ENCODE data around the gene RNF112.

RNF112 gene

GRCh38 chr17:19372866-19373504, 38.0 kb upstream of the RNF112 start:
- no peak overlapping the region for H3K4me3 ChIP-seq (ENCODE audit: low read depth, low read length)
- DNase-seq (ENCODE audit: low read depth), result no peak

- DNase-seq (ENCODE audit: low read depth), result no peak
Measured at GRCh38 chr17:19374136-19374535, 36.9 kb upstream of the RNF112 start.

GRCh38 chr17:19375732-19376131, 35.3 kb upstream of the RNF112 start:
- DNase-seq (ENCODE audit: low read depth), result no peak
- H3K4me3 ChIP-seq (ENCODE audit: low read depth, low read length), result no peak overlapping the region

More at GRCh38 chr17:19374136-19374535, 36.9 kb upstream of the RNF112 start:
- no peak overlapping the region for H3K4me3 ChIP-seq (ENCODE audit: low read depth, low read length)

GRCh38 chr17:19376811-19377210, 34.2 kb upstream of the RNF112 start:
- DNase-seq (ENCODE audit: low read depth), result no peak
- H3K4me3 ChIP-seq (ENCODE audit: low read depth, low read length), result peak overlapping the region; percentile 80

- DNase-seq (ENCODE audit: low read depth), result peak; percentile 98
- peak overlapping the region; percentile 80 for H3K4me3 ChIP-seq (ENCODE audit: low read depth, low read length)
Measured at GRCh38 chr17:19377602-19378415, 33.2 kb upstream of the RNF112 start.

- H3K4me3 ChIP-seq (ENCODE audit: low read depth, low read length), result peak within 1 kb of the TSS; percentile 80
- DNase-seq (ENCODE audit: low read depth), result no peak
Measured at GRCh38 chr17:19378416-19379360, 32.3 kb upstream of the RNF112 start, which contains the start of gene MAPK7. Gene MAPK7 (plus strand): TSS chr17:19378498. CDS start chr17:19378901, 403 bp downstream.

GRCh38 chr17:19379361-19380065, 31.5 kb upstream of the RNF112 start:
- peak overlapping the region; percentile 80 for H3K4me3 ChIP-seq (ENCODE audit: low read depth, low read length)
- DNase-seq (ENCODE audit: low read depth), result no peak

GRCh38 chr17:19380481-19381301, 30.3 kb upstream of the RNF112 start:
- H3K4me3 ChIP-seq (ENCODE audit: low read depth, low read length), result no peak overlapping the region
- no peak for DNase-seq (ENCODE audit: low read depth)

GRCh38 chr17:19381361-19381740, 29.7 kb upstream of the RNF112 start:
- DNase-seq (ENCODE audit: low read depth), result no peak
- no peak overlapping the region for H3K4me3 ChIP-seq (ENCODE audit: low read depth, low read length)

GRCh38 chr17:19381741-19382444, 29.1 kb upstream of the RNF112 start:
- DNase-seq (ENCODE audit: low read depth), result no peak
- H3K4me3 ChIP-seq (ENCODE audit: low read depth, low read length), result no peak overlapping the region

- no peak overlapping the region for H3K4me3 ChIP-seq (ENCODE audit: low read depth, low read length)
- no peak for DNase-seq (ENCODE audit: low read depth)
Measured at GRCh38 chr17:19382531-19383444, 28.2 kb upstream of the RNF112 start.

- DNase-seq (ENCODE audit: low read depth), result no peak
- H3K4me3 ChIP-seq (ENCODE audit: low read depth, low read length), result no peak overlapping the region
Measured at GRCh38 chr17:19383681-19384470, 27.2 kb upstream of the RNF112 start.

GRCh38 chr17:19384723-19385391, 26.2 kb upstream of the RNF112 start:
- H3K4me3 ChIP-seq (ENCODE audit: low read depth, low read length), result no peak overlapping the region
- DNase-seq (ENCODE audit: low read depth), result peak; percentile 88

GRCh38 chr17:19385521-19385983, 25.5 kb upstream of the RNF112 start:
- peak overlapping the region; percentile 49 for H3K4me3 ChIP-seq (ENCODE audit: low read depth, low read length)
- DNase-seq (ENCODE audit: low read depth), result no peak
